Suprapubic skin (tissue), 4 donors: ENCODE measurements around the gene ZNF385A. TPM values are rescaled to one million over a fixed set of nuclear protein-coding genes. Genes with fewer than 3 reads are reported as not detected.
A peak's percentile ranks its signal among the peaks of the same experiment; 100 is the strongest.

ENCODE experiments used
- DNase-seq, 2 donors: peaks; one replicate each; pipeline ENCODE4 v3.0.0-alpha.2; 2019; ENCODE audit warnings: low spot score in 2 of 2
- H3K27ac ChIP-seq: fragments of 200-600 bp; sonication (generic); one replicate; pipeline ENCODE4 v1.5.1; 2019
- H3K27me3 ChIP-seq: fragments of 200-600 bp; sonication (generic); one replicate; pipeline ENCODE4 v1.5.1; 2019
- H3K36me3 ChIP-seq: fragments of 200-600 bp; sonication (generic); one replicate; pipeline ENCODE4 v1.5.1; 2019
- H3K4me1 ChIP-seq: fragments of 200-600 bp; sonication (generic); one replicate; pipeline ENCODE4 v1.5.1; 2019
- H3K4me3 ChIP-seq: fragments of 200-600 bp; sonication (generic); one replicate; pipeline ENCODE4 v1.5.1; 2019; ENCODE audit warnings: mild to moderate bottlenecking
- H3K9me3 ChIP-seq: fragments of 200-600 bp; sonication (generic); one replicate; pipeline ENCODE4 v1.5.1; 2019
- EP300 ChIP-seq: sonication (generic); formaldehyde crosslinking; IDR thresholded peaks from one replicate; pipeline ENCODE4 v1.6.1; 2017; ENCODE audit warnings: antibody characterized with exemption
- POLR2A ChIP-seq, 2 donors: fragments of 450-650 bp; IDR thresholded peaks; one replicate each; pipeline ENCODE4 v1.6.1; 2017; ENCODE audit warnings: antibody characterized with exemption in 2 of 2, mild to moderate bottlenecking in 2 of 2, moderate library complexity in 2 of 2
- POLR2AphosphoS5 ChIP-seq, 3 donors: sonication (generic); formaldehyde crosslinking; IDR thresholded peaks; one replicate each; pipeline ENCODE4 v1.6.1; 2017; ENCODE audit warnings: antibody characterized with exemption in 3 of 3
- WGBS: methylation state at CpG from one replicate; pipeline ENCODE4 v1.1.5; 2018; 5-methylcytosine and 5-hydroxymethylcytosine counted together
- total RNA-seq, 4 donors: library from RNA; depleted of rRNA; stranded (reverse); fragments of >200 nt; gene quantifications; one replicate each; pipeline ENCODE4 v1.1.0, GENCODE V29; 2016
- TF ChIP-seq, protein P1 (sequence below), 2 donors: fragments of 200-600 bp in 1 of 2; fragments of 450-650 bp in 1 of 2; sonication (generic) in 1 of 2; IDR thresholded peaks; one replicate each; pipeline ENCODE4 v1.5.1; 2016 to 2019; ENCODE audit warnings: antibody characterized with exemption in 2 of 2, mild to moderate bottlenecking in 1 of 2, moderate library complexity in 1 of 2

The ZNF385A gene
- total RNA-seq, 4 donors from 2014 or later: 99.5 to 134 (median 113) TPM

DNA sequence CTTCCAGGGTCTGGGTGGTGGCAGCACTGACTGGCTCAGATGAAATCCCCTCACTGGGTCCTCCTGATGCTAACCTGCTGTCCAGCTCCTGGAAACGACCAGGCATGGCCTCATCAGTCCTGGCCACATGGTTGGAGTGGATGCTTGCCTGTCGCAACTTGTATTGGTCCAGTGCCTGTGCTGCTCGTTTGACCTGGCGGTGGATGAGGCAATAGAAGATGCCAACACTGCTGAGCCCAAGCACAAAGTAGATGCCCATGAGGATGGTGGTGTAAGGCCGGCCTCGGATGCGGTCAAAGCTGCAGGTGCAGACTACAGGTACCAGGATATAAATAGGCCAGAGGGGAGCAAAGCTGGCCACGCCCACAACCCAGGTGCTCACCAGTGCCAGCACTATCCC is 21.5 kb downstream of the ZNF385A start:
- TF ChIP-seq, protein P1, sequence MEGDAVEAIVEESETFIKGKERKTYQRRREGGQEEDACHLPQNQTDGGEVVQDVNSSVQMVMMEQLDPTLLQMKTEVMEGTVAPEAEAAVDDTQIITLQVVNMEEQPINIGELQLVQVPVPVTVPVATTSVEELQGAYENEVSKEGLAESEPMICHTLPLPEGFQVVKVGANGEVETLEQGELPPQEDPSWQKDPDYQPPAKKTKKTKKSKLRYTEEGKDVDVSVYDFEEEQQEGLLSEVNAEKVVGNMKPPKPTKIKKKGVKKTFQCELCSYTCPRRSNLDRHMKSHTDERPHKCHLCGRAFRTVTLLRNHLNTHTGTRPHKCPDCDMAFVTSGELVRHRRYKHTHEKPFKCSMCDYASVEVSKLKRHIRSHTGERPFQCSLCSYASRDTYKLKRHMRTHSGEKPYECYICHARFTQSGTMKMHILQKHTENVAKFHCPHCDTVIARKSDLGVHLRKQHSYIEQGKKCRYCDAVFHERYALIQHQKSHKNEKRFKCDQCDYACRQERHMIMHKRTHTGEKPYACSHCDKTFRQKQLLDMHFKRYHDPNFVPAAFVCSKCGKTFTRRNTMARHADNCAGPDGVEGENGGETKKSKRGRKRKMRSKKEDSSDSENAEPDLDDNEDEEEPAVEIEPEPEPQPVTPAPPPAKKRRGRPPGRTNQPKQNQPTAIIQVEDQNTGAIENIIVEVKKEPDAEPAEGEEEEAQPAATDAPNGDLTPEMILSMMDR (IDR thresholded peaks at IDR 0.05): no peak
- TF ChIP-seq POLR2A (IDR thresholded peaks at IDR 0.05) (no peak), EP300 (no peak), POLR2AphosphoS5 (IDR thresholded peaks at IDR 0.05) (no peak)
- Histone ChIP-seq H3K36me3 (no peaks in the 10 kb centered on the region), H3K27ac (no peak overlapping the region), H3K4me1 (peaks cover 11% of the 10 kb centered on the region), H3K27me3 (no peaks in the 10 kb centered on the region), H3K9me3 (no peaks in the 10 kb centered on the region), H3K4me3 (no peak overlapping the region)
- DNase-seq: no peak
- WGBS: 79% methylated on average over 8 of the region's 8 CpGs

DNA sequence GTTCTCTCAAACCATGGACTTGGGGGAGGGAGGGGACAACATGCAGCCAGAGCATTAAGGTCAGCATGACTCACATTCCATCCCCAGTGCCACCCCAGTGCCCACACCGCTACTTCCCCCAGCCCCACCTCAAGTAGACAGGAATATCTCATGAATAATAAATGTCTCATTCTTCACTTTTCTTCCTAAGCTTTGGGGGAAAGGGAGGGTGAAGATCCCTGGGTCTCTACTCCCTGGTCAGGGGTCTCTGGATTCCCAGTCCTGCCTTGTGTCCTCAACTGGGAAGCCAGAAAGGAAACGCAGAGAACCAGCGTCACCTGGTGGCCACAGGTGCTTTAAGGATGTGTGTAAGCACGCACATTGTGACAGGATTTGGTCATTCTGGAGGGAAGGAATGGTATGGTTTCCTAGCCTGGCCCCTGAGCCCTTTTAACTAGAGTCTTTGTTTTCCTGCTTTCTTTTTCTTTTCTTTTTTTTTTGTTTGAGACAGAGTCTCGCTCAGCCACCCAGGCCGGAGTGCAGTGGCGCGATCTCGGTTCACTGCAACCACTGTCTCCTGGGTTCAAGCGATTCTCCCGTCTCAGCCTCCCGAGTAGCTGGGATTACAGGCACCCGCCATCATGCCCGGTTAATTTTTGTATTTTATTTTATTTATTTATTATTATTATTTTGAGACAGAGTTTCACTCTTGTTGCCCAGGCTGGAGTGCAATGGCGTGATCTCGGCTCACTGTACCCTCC is 23.6 kb downstream of the ZNF385A start:
- no peaks in the 10 kb centered on the region for H3K27me3 ChIP-seq
- H3K9me3 ChIP-seq: no peaks in the 10 kb centered on the region
- H3K27ac ChIP-seq: peak overlapping the region; percentile 33
- 75% methylated on average over 16 of the region's 16 CpGs for WGBS
- TF ChIP-seq POLR2A (IDR thresholded peaks at IDR 0.05) (no peak), EP300 (no peak)
- TF ChIP-seq, protein P1 (IDR thresholded peaks at IDR 0.05): peak; percentile 40 to 53
- peaks cover 27% of the 10 kb centered on the region for H3K4me1 ChIP-seq
- H3K4me3 ChIP-seq: no peak overlapping the region
- DNase-seq: no peak
- H3K36me3 ChIP-seq: no peaks in the 10 kb centered on the region

DNA sequence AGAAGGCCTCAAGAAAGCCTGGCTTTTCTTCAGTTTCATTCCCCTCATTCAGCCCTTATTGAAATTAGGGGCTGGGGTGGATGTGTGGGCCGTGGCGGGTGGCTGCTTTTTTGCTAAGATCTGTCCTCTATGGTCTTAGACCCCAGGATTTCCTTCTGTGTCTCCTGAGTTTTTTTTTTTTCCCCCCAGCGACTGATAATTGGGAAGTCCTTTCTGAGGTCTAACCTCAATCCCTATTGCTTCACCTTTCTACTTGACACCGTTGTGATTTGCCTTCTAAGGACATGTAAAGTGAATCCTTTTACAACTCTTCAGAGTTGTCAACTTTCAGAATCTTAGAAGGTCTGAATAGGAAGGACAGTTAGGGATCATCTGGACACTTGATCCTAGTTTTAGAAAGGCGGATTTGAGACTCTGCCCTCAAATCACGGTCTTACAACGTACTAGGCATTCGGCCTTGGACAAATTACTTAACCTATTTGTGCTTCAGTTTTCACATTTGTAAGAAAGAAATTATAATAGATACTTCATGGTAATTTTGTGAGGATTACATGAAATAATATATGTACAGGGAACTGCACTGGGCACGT is 24.7 kb downstream of the ZNF385A start:
- Histone ChIP-seq H3K9me3 (no peaks in the 10 kb centered on the region), H3K4me1 (peaks cover 35% of the 10 kb centered on the region), H3K36me3 (no peaks in the 10 kb centered on the region), H3K27me3 (no peaks in the 10 kb centered on the region), H3K27ac (peak overlapping the region; percentile 90), H3K4me3 (peak overlapping the region; percentile 64)
- TF ChIP-seq POLR2AphosphoS5 (IDR thresholded peaks at IDR 0.05) (no peak), POLR2A (IDR thresholded peaks at IDR 0.05) (no peak), EP300 (no peak)
- TF ChIP-seq, protein P1 (IDR thresholded peaks at IDR 0.05): no peak
- no peak for DNase-seq
- WGBS: 67% methylated on average over 9 of the region's 9 CpGs

DNA sequence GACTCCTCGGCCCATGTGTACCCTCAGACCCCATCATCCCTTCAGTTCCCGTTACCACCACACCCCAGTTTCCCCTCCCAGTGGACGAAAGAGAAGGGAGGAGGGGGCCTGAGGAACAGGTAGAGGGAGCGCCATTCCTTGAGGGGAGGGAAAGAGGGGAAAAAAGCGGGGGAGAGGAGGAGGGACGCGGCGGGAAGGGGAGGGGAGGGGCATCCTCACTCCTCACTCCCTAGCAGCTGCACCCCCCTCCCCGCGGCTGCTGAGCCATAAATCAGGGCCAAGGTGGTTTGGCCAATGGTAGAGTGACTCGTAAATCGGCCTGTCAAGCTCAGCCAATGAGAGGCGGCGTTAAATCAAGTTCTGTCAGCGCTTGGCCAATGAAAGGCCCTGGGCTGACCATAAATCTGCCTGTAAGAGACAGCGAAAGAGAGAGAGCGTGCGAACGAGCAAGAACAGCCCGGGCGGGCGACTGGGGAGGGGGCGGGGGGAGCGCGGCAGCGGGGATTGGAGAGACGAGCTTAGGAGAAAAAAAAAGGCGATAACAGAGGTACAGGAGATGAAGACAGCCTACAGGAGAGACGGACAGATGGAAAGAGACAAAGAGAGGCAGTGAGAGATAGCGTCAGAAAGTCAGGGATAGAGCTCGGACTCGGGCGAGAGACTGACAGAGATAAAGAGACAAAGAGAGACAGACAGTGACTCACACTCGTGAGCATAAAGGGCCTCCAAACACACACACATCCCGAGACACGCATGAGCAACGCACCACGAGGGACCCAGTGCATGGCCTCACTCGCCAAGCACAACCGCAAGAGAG is 25.4 kb downstream of the ZNF385A start:
- WGBS: under 1% methylated on average over 40 of the region's 40 CpGs
- no peaks in the 10 kb centered on the region for H3K9me3 ChIP-seq
- H3K4me1 ChIP-seq: peaks cover 35% of the 10 kb centered on the region
- H3K27me3 ChIP-seq: no peaks in the 10 kb centered on the region
- H3K4me3 ChIP-seq: peak overlapping the region; percentile 64
- H3K36me3 ChIP-seq: no peaks in the 10 kb centered on the region
- DNase-seq: peak; percentile 97 to 98
- H3K27ac ChIP-seq: peak overlapping the region; percentile 90
- TF ChIP-seq EP300 (peak; percentile 4), POLR2AphosphoS5 (IDR thresholded peaks at IDR 0.05) (peak in 1 of 3 donors; percentile 23), POLR2A (IDR thresholded peaks at IDR 0.05) (no peak)

DNA sequence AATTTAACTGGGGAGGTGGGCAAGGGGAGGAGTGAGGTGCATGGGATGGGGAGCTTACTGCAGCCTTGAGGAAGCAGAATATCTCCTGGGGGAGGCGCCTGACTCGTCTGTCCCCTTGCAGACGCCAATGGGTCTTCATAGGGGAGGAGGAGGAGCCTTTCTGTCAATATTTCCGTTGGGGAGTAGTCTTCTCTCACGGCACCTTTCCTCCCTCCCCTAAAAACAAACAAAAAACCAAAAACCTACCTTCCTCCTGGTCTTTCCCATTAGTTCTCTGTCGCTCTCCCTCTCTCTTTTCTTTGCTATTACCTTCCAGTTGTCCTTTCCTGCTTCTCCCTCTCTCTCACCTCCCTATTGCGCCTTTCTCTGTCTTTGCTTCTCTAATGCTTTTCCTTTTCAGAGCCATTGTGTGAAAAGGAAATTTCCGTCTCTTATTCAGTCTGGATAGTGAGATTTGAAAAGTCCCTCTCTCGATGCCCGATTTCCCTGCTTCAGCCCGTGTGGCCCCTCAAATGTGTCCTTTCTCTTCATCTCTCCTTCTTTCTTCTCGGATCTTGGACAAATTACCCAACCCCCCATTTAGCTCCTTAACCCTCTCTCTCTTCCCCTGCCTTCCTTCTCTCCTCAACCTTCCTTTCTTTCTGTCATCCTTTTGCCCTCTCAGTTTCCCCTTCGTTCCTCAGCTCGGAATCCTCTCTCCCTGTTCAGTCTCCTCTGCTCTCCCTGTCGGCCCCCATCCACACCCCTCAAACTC is 26.2 kb downstream of the ZNF385A start:
- TF ChIP-seq POLR2A (IDR thresholded peaks at IDR 0.05): no peak
- TF ChIP-seq EP300: no peak
- TF ChIP-seq, protein P1 (IDR thresholded peaks at IDR 0.05): no peak
- TF ChIP-seq POLR2AphosphoS5 (IDR thresholded peaks at IDR 0.05): no peak
- Histone ChIP-seq H3K9me3 (no peaks in the 10 kb centered on the region), H3K27ac (peak overlapping the region; percentile 90), H3K36me3 (no peaks in the 10 kb centered on the region), H3K4me3 (peak overlapping the region; percentile 64), H3K4me1 (peaks cover 39% of the 10 kb centered on the region), H3K27me3 (no peaks in the 10 kb centered on the region)
- no peak for DNase-seq
- WGBS: 6% methylated on average over 15 of the region's 15 CpGs
